HCT116 (cell line): ENCODE measurements around the gene LRFN4. TPM values are rescaled to one million over a fixed set of nuclear protein-coding genes. Genes with fewer than 3 reads are reported as not detected.

Source experiments
- ATAC-seq: fragments of 200-7000 bp; cut with Tn5 transposase; 2 replicates; pipeline ENCODE4 v1.9.1; 2020; ENCODE audit warnings: mild to moderate bottlenecking, moderate library complexity
- BruUV-seq: library from RNA; stranded (reverse); fragments of 400-500 nt; replicated peaks from 2 replicates; lab custom pipeline; 2021; lab: Mats Ljungman, UMichigan
- CTCF ChIA-PET: fragments of 300-600 bp; sonication (Branson Sonifier 250); formaldehyde crosslinking; loops from one replicate; lab custom pipeline; 2021; ENCODE audit warnings: antibody characterized with exemption; lab: Charles Lee
- POLR2A ChIA-PET: fragments of 300-600, 350-600 bp; sonication (Branson Sonifier 250); formaldehyde crosslinking; loops from one replicate; lab custom pipeline; 2021; ENCODE audit warnings: antibody characterized with exemption; lab: Charles Lee
- RAD21 ChIA-PET, 2 experiments: fragments of 300-600 bp; sonication (Branson Sonifier 250); formaldehyde crosslinking; loops; one replicate each; lab custom pipeline; 2023; ENCODE audit warnings: low total read pairs in 2 of 2; ENCODE audit not compliant: uncharacterized antibody in 2 of 2, unreplicated experiment in 2 of 2, low non-redundant PET in 1 of 2; lab: Charles Lee
- DNase-seq: peaks from one replicate; pipeline ENCODE4 v3.0.0-alpha.2; 2010; ENCODE audit warnings: low read depth, low spot score
- H2AFZ ChIP-seq: fragments of 200-600 bp; shearing (Covaris generic), sonication (generic); 2 replicates; pipeline ENCODE4 v1.6.1; 2017; ENCODE audit warnings: low read depth, mixed run types, mixed read lengths, antibody characterized with exemption, low read length; ENCODE audit not compliant: poor library complexity, severe bottlenecking
- H3K27ac ChIP-seq: 2 replicates; pipeline ENCODE4 v1.5.1; 2012; ENCODE audit warnings: low read depth, low read length
- H3K27me3 ChIP-seq: fragments of 200-600 bp; sonication (generic); 2 replicates; pipeline ENCODE4 v1.6.1; 2016; ENCODE audit warnings: mixed run types, low read length, mixed read lengths; ENCODE audit not compliant: insufficient read depth
- H3K36me3 ChIP-seq, 2 experiments: fragments of 200-500 bp in 1 of 2; fragments of 200-600 bp in 1 of 2; sonication (Bioruptor generic) in 1 of 2; sonication (generic) in 1 of 2; 2 replicates each; pipeline versions ENCODE4 v1.5.1 to v1.6.1; 2014 to 2016; ENCODE audit warnings: low read length in 2 of 2, inconsistent platforms in 1 of 2, mixed read lengths in 1 of 2, mixed run types in 1 of 2; ENCODE audit not compliant: insufficient read depth in 2 of 2, control insufficient read depth in 1 of 2
- H3K4me1 ChIP-seq, 2 experiments: fragments of 200-600 bp in 1 of 2; sonication (generic) in 1 of 2; 2 replicates each; pipeline versions ENCODE4 v1.5.1 to v1.6.1; 2012 to 2017; ENCODE audit warnings: low read length in 2 of 2, inconsistent platforms in 1 of 2, mild to moderate bottlenecking in 1 of 2, mixed read lengths in 1 of 2, mixed run types in 1 of 2, moderate library complexity in 1 of 2; ENCODE audit not compliant: insufficient read depth in 2 of 2, control insufficient read depth in 1 of 2
- H3K4me2 ChIP-seq: fragments of 200-600 bp; sonication (generic); 2 replicates; pipeline ENCODE4 v1.6.1; 2017; ENCODE audit warnings: mixed run types, low read length, mixed read lengths
- H3K4me3 ChIP-seq, 2 experiments: fragments of 200-600 bp in 1 of 2; sonication (generic) in 1 of 2; replicated peaks in 1 of 2; 2 replicates each; pipeline ENCODE4 v1.5.1; 2011 to 2016; ENCODE audit warnings: low read length in 2 of 2, control low read depth in 1 of 2, low read depth in 1 of 2, mild to moderate bottlenecking in 1 of 2, mixed read lengths in 1 of 2, mixed run types in 1 of 2
- H3K79me2 ChIP-seq: fragments of 200-600 bp; sonication (generic); 2 replicates; pipeline ENCODE4 v1.6.1; 2017; ENCODE audit warnings: mild to moderate bottlenecking, mixed run types, low read length, moderate library complexity, mixed read lengths; ENCODE audit not compliant: insufficient read depth
- H3K9ac ChIP-seq: fragments of 200-600 bp; sonication (generic); 2 replicates; pipeline ENCODE4 v1.6.1; 2016; ENCODE audit warnings: low read length, mixed read lengths
- H3K9me2 ChIP-seq: fragments of 200-600 bp; sonication (generic), shearing (Covaris generic); 2 replicates; pipeline ENCODE4 v1.6.1; 2017; ENCODE audit warnings: mixed run types, mild to moderate bottlenecking, moderate library complexity; ENCODE audit not compliant: insufficient read depth
- H3K9me3 ChIP-seq, 2 experiments: fragments of 200-500 bp in 1 of 2; fragments of 200-600 bp in 1 of 2; sonication (Bioruptor generic) in 1 of 2; sonication (generic) in 1 of 2; 2 replicates each; pipeline ENCODE4 v1.6.1; 2014 to 2017; ENCODE audit warnings: low read length in 2 of 2, mixed read lengths in 2 of 2, inconsistent platforms in 1 of 2, low read depth in 1 of 2, mild to moderate bottlenecking in 1 of 2, mixed run types in 1 of 2, moderate library complexity in 1 of 2; ENCODE audit not compliant: control insufficient read depth in 1 of 2, insufficient read depth in 1 of 2
- H4K20me1 ChIP-seq: fragments of 200-600 bp; sonication (generic), shearing (Covaris generic); 2 replicates; pipeline ENCODE4 v1.6.1; 2017; ENCODE audit warnings: mixed run types, mild to moderate bottlenecking, moderate library complexity; ENCODE audit not compliant: insufficient read depth
- CBX3 ChIP-seq: IDR thresholded peaks from 2 replicates; pipeline ENCODE4 v1.6.1; 2012; ENCODE audit warnings: low read depth
- EZH2phosphoT487 ChIP-seq: fragments of 200-600 bp; IDR thresholded peaks from 2 replicates; pipeline ENCODE4 v1.6.1; 2018; ENCODE audit warnings: antibody characterized with exemption, borderline replicate concordance
- FOSL1 ChIP-seq: IDR thresholded peaks from 2 replicates; pipeline ENCODE4 v1.6.1; 2012; ENCODE audit warnings: low read depth
- TCF7L2 ChIP-seq: IDR thresholded peaks from 2 replicates; pipeline ENCODE4 v1.7.0; 2011; ENCODE audit warnings: borderline replicate concordance, inconsistent platforms; ENCODE audit not compliant: insufficient read depth, insufficient read length; ENCODE audit errors: extremely low read depth
- intact Hi-C: fragments of 100-400 bp; cut with micrococcal nuclease; formaldehyde crosslinking; loops from 2 replicates; pipeline ENCODE4 v1.10.0; 2022
- total RNA-seq: library from RNA; stranded (reverse); gene quantifications from one replicate; pipeline ENCODE4 v1.2.1, GENCODE V29; 2021; ENCODE audit not compliant: unreplicated experiment
- TF ChIP-seq, protein P1 (sequence below), 3 experiments: fragments of 200-600 bp in 1 of 3; sonication (generic) in 1 of 3; IDR thresholded peaks in 2 of 3; conservative IDR thresholded peaks in 1 of 3; 2 replicates each; pipeline ENCODE4 v1.5.1; 2012 to 2017; ENCODE audit warnings: low read depth in 2 of 3, low read length in 2 of 3, antibody characterized with exemption in 1 of 3, borderline replicate concordance in 1 of 3, control low read depth in 1 of 3, mild to moderate bottlenecking in 1 of 3, mixed read lengths in 1 of 3, mixed run types in 1 of 3, moderate library complexity in 1 of 3; ENCODE audit not compliant: insufficient read depth in 1 of 3
- TF ChIP-seq, protein P2 (sequence below): IDR thresholded peaks from 2 replicates; pipeline ENCODE4 v1.6.1; 2012

The LRFN4 gene
- total RNA-seq, 1 experiment from 2014 or later: 55.4 TPM

DNA sequence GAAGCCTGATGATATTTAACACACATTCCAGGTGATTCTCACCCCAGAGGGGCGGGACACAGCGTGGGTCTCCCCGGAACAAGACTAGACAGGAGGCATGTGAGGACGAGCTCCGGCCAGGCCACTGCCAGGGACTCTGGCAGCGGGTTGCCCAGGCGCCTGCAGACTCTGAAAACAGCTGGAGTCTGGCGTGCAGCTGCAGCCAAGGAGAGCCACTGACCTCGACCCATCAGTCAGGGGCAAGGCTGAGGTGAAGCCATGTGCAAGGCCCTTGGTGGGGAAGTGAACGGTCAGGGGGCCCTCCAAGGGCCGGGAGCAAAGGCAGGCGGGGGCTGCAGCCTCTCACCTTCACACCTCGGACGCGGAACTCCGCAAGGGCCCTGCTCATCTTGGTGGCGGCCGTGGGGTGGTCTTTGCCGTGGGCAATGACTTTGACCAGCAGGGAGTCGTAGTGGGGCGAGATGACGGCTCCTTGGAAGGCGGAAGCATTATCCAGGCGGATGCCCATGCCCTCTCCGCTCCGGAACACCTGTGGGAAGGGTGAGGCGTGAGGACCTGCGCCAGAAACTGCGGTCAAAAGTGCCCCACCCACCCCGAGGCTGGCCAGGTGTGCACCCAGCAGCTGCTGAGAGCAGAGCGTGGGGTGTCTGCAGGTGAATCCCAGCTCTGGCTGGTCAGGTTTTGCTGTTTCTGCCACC is 6.7 kb downstream of the LRFN4 start:
- no peak overlapping the region for H3K4me3 ChIP-seq
- RAD21 ChIA-PET: no interaction called here
- TF ChIP-seq TCF7L2 (no peak), FOSL1 (no peak), CBX3 (no peak), EZH2phosphoT487 (no peak)
- TF ChIP-seq, protein P1, sequence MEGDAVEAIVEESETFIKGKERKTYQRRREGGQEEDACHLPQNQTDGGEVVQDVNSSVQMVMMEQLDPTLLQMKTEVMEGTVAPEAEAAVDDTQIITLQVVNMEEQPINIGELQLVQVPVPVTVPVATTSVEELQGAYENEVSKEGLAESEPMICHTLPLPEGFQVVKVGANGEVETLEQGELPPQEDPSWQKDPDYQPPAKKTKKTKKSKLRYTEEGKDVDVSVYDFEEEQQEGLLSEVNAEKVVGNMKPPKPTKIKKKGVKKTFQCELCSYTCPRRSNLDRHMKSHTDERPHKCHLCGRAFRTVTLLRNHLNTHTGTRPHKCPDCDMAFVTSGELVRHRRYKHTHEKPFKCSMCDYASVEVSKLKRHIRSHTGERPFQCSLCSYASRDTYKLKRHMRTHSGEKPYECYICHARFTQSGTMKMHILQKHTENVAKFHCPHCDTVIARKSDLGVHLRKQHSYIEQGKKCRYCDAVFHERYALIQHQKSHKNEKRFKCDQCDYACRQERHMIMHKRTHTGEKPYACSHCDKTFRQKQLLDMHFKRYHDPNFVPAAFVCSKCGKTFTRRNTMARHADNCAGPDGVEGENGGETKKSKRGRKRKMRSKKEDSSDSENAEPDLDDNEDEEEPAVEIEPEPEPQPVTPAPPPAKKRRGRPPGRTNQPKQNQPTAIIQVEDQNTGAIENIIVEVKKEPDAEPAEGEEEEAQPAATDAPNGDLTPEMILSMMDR (IDR thresholded peaks at IDR 0.05 in 2 of 3, conservative IDR thresholded peaks at IDR 0.05 in 1 of 3; ENCODE audit: borderline replicate concordance in 1 of 3, insufficient read depth in 1 of 3, low read depth in 2 of 3, low read length in 2 of 3): no peak
- TF ChIP-seq, protein P2, sequence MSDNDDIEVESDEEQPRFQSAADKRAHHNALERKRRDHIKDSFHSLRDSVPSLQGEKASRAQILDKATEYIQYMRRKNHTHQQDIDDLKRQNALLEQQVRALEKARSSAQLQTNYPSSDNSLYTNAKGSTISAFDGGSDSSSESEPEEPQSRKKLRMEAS: no peak
- CTCF ChIA-PET: no interaction called here
- peaks cover 3 to 14% of the 10 kb centered on the region in 2 experiments; a peak in 3 of 4 replicates for H3K4me1 ChIP-seq
- H3K79me2 ChIP-seq: peaks cover 9% of the 10 kb centered on the region; the same call in 1 of the 2 replicates
- no peak overlapping the region for H3K9ac ChIP-seq
- no peaks in the 10 kb centered on the region for H4K20me1 ChIP-seq
- no peak overlapping the region for H3K27ac ChIP-seq
- DNase-seq (no peak), ATAC-seq (no peak)
- BruUV-seq: no TSS peak
- H3K27me3 ChIP-seq: no peaks in the 10 kb centered on the region
- H3K4me2 ChIP-seq: no peak overlapping the region
- H3K9me2 ChIP-seq: no peaks in the 10 kb centered on the region
- intact Hi-C loops: no loop called here
- H3K9me3 ChIP-seq: no peaks in the 10 kb centered on the region
- H3K36me3 ChIP-seq: peaks cover 0 to 3% of the 10 kb centered on the region in 2 experiments; a peak in 1 of 4 replicates
- POLR2A ChIA-PET: no interaction called here
- no peak overlapping the region for H2AFZ ChIP-seq
